ENCODE data around the gene CAAP1. TPM values are rescaled to one million over a fixed set of nuclear protein-coding genes. Genes with fewer than 3 reads are reported as not detected.
"Not testable (repeated sequence)": the region's sequence is repeated elsewhere in the genome, so short reads cannot be mapped to it uniquely, and the experiment has no call there.

Gene CAAP1
- total RNA-seq, 4 donors from 2014 or later = 4.5 to 12.3 (median 6.8) TPM

- Histone ChIP-seq H3K4me3 (peak overlapping the region; percentile 83 to 100 (median 92)), H3K27me3 (no peaks in the 10 kb centered on the region), H3K27ac (peak overlapping the region; percentile 92 to 96 (median 96)), H3K9me3 (no peaks in the 10 kb centered on the region), H3K4me1 (peaks cover 23 to 32% of the 10 kb centered on the region in 2 donors), H3K36me3 (no peaks in the 10 kb centered on the region)
- intact Hi-C loops (cut with DNase I; ENCODE audit: low total_unique reads) = loop anchor here (1.0 to 10.0 kb wide), 4 partner anchors 56 to 1217 kb away; partner anchors contain the start of genes C9orf72, PLAA and TUSC1
- ATAC-seq (no peak), DNase-seq (no peak)
- no peak for TF ChIP-seq CTCF (IDR thresholded peaks at IDR 0.05 in 4 of 5, conservative IDR thresholded peaks at IDR 0.05 in 1 of 5)
- no peak for TF ChIP-seq POLR2A (IDR thresholded peaks at IDR 0.05)
- in situ Hi-C loops (cut with MboI; ENCODE audit: low sequenced_read_pairs in 4 of 4) = no loop called here
Measured at GRCh38 chr9:26891726-26892125, 876 bp downstream of the CAAP1 start.

GRCh38 chr9:26888271-26888670 lies 4.3 kb downstream of the CAAP1 start:
- peaks cover 22 to 29% of the 10 kb centered on the region in 2 donors for H3K4me1 ChIP-seq
- intact Hi-C loops (cut with DNase I; ENCODE audit: low total_unique reads) = no loop called here
- no peak overlapping the region for H3K4me3 ChIP-seq
- DNase-seq = no peak
- in situ Hi-C loops (cut with MboI; ENCODE audit: low sequenced_read_pairs in 4 of 4) = loop anchor here in 2 of 4 donors (10.0 kb wide), 2 partner anchors 47 to 57 kb away; partner anchors contain the start of gene PLAA (in 1 of the 2)
- no peak overlapping the region for H3K27ac ChIP-seq
- H3K27me3 ChIP-seq = no peaks in the 10 kb centered on the region
- TF ChIP-seq CTCF (IDR thresholded peaks at IDR 0.05 in 4 of 5, conservative IDR thresholded peaks at IDR 0.05 in 1 of 5) (no peak), POLR2A (IDR thresholded peaks at IDR 0.05) (no peak)
- ATAC-seq = no peak
- no peaks in the 10 kb centered on the region for H3K9me3 ChIP-seq
- peaks cover 0 to 12% of the 10 kb centered on the region in 2 donors for H3K36me3 ChIP-seq

GRCh38 chr9:26882154-26882553 lies 10.4 kb downstream of the CAAP1 start:
- H3K36me3 ChIP-seq = peaks cover 0 to 27% of the 10 kb centered on the region in 2 donors
- TF ChIP-seq POLR2A (IDR thresholded peaks at IDR 0.05) (no peak), CTCF (IDR thresholded peaks at IDR 0.05 in 4 of 5, conservative IDR thresholded peaks at IDR 0.05 in 1 of 5) (no peak)
- no peak for DNase-seq

GRCh38 chr9:26880262-26880661 lies 12.3 kb downstream of the CAAP1 start:
- in situ Hi-C loops (cut with MboI; ENCODE audit: low sequenced_read_pairs in 4 of 4) = loop anchor here in 2 of 4 donors (10.0 kb wide), 2 partner anchors 55 to 65 kb away; partner anchors contain the start of gene PLAA (in 1 of the 2)
- H3K36me3 ChIP-seq = peaks cover 0 to 35% of the 10 kb centered on the region in 2 donors
- H3K4me3 ChIP-seq = no peak overlapping the region
- no peak overlapping the region for H3K27ac ChIP-seq
- H3K9me3 ChIP-seq = no peaks in the 10 kb centered on the region
- intact Hi-C loops (cut with DNase I; ENCODE audit: low total_unique reads) = no loop called here
- ATAC-seq = no peak
- no peaks in the 10 kb centered on the region for H3K4me1 ChIP-seq
- no peak for DNase-seq
- no peaks in the 10 kb centered on the region for H3K27me3 ChIP-seq
- TF ChIP-seq CTCF (IDR thresholded peaks at IDR 0.05 in 4 of 5, conservative IDR thresholded peaks at IDR 0.05 in 1 of 5) (no peak), POLR2A (IDR thresholded peaks at IDR 0.05) (no peak)

More at GRCh38 chr9:26882154-26882553, 10.4 kb downstream of the CAAP1 start:
- intact Hi-C loops (cut with DNase I; ENCODE audit: low total_unique reads) = no loop called here
- H3K4me1 ChIP-seq = no peaks in the 10 kb centered on the region
- no peaks in the 10 kb centered on the region for H3K9me3 ChIP-seq
- no peak overlapping the region for H3K27ac ChIP-seq
- no peak for ATAC-seq
- H3K4me3 ChIP-seq = no peak overlapping the region
- in situ Hi-C loops (cut with MboI; ENCODE audit: low sequenced_read_pairs in 4 of 4) = loop anchor here in 2 of 4 donors (10.0 kb wide), 2 partner anchors 53 to 63 kb away; partner anchors contain the start of gene PLAA (in 1 of the 2)
- H3K27me3 ChIP-seq = no peaks in the 10 kb centered on the region

- peaks cover 0 to 15% of the 10 kb centered on the region in 2 donors for H3K36me3 ChIP-seq
- H3K9me3 ChIP-seq; H3K27ac ChIP-seq; DNase-seq; intact Hi-C loops (cut with DNase I; ENCODE audit: low total_unique reads); H3K4me3 ChIP-seq; ATAC-seq; in situ Hi-C loops (cut with MboI; ENCODE audit: low sequenced_read_pairs in 4 of 4); H3K27me3 ChIP-seq; H3K4me1 ChIP-seq: not testable (repeated sequence)
Measured at GRCh38 chr9:26875155-26875554, 17.4 kb downstream of the CAAP1 start.

Data from gastrocnemius medialis (tissue), 4 donors.